IPS-18c (cell line): ENCODE measurements around the gene RASD1.

ENCODE experiments used
- H3K4me3 ChIP-seq: 2 replicates; pipeline ENCODE4 v1.7.0; 2013; ENCODE audit warnings: low read depth, mild to moderate bottlenecking, low read length, moderate library complexity; ENCODE audit not compliant: insufficient read depth
- H3K9me3 ChIP-seq: one replicate; pipeline ENCODE4 v1.6.1; 2013; ENCODE audit warnings: mild to moderate bottlenecking, low read length, moderate library complexity; ENCODE audit not compliant: control insufficient read depth, insufficient read depth

Gene RASD1

GRCh38 chr17:17514993-17515933, 19.1 kb upstream of the RASD1 start:
- no peak overlapping the region for H3K4me3 ChIP-seq
- no peaks in the 10 kb centered on the region for H3K9me3 ChIP-seq

GRCh38 chr17:17514361-17514992, 18.3 kb upstream of the RASD1 start:
- Histone ChIP-seq H3K4me3 (no peak overlapping the region), H3K9me3 (no peaks in the 10 kb centered on the region)

- Histone ChIP-seq H3K9me3 (no peaks in the 10 kb centered on the region), H3K4me3 (no peak overlapping the region)
Measured at GRCh38 chr17:17513626-17514025, 17.4 kb upstream of the RASD1 start.

DNA sequence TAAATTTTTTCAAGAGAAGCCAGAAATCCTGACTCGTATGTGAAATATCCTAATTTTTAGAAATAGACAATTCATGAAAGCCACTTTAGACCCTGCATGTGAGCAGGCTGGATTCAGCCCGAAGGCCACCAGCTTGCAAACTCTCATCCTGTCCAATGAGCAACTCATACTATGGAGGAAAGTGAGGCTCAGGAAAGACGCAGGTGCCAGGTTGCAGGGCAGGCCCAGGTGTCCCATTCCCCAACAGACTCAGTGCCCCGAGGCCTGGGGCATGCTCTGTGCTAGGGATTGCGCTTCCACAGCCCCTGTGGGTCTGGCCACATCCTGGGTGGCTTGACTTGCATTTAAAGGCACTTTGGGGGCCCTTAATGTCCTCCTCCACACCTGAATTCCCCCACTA, 16.7 kb upstream of the RASD1 start:
- Histone ChIP-seq H3K9me3 (no peaks in the 10 kb centered on the region), H3K4me3 (no peak overlapping the region)

DNA sequence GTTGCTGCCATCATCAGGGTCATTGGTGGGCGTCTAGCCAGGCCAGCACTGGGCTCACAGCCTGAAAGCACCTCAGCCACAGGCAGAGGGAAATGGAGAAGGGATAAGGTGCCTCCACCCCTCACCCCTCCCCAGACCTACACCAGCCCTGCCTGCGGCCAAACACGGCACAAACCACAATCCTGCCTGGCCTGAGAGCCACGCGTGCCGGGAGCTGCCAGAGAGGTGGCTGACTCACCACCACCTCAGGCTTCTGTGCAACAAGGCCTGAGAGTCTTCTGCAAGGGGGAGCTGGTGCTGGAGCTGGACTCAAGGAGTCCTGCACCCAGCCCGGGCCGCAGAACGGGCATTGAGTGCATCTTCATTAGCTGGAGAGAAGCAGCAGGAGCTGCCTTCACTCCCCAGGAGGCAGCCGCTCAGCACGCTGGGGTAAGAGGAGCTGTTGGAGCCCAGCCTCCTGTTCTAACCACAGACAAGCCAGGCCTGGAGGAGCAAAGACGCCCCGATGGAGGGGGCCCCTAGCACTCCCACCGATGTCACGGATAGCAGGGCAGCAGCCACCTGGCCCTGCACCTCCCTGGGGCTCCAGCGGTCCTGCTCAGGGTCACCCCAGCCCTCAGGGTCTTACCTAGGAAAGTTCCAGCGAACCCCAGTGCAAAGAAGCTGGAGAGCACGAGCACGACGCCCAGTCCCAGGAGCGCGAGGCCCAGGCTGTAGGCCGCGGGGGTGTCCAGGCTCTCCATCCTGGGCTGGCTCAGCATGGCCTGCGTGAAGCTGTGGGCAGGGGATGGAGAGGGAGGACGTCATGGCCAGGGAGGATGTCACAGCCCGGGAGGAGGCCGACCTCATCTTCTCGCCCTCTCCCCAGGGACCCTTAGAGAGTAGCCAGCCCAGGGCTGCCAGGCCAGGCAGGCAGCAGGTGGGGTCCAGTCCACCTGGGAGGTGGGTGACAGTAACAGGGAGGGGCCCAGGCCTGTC, 16.0 kb upstream of the RASD1 start:
- H3K9me3 ChIP-seq: no peaks in the 10 kb centered on the region
- H3K4me3 ChIP-seq: no peak overlapping the region

- H3K9me3 ChIP-seq: no peaks in the 10 kb centered on the region
- no peak overlapping the region for H3K4me3 ChIP-seq
Measured at GRCh38 chr17:17511293-17511741, 15.1 kb upstream of the RASD1 start.

GRCh38 chr17:17510456-17511292, 14.5 kb upstream of the RASD1 start:
- Histone ChIP-seq H3K9me3 (no peaks in the 10 kb centered on the region), H3K4me3 (no peak overlapping the region)

DNA sequence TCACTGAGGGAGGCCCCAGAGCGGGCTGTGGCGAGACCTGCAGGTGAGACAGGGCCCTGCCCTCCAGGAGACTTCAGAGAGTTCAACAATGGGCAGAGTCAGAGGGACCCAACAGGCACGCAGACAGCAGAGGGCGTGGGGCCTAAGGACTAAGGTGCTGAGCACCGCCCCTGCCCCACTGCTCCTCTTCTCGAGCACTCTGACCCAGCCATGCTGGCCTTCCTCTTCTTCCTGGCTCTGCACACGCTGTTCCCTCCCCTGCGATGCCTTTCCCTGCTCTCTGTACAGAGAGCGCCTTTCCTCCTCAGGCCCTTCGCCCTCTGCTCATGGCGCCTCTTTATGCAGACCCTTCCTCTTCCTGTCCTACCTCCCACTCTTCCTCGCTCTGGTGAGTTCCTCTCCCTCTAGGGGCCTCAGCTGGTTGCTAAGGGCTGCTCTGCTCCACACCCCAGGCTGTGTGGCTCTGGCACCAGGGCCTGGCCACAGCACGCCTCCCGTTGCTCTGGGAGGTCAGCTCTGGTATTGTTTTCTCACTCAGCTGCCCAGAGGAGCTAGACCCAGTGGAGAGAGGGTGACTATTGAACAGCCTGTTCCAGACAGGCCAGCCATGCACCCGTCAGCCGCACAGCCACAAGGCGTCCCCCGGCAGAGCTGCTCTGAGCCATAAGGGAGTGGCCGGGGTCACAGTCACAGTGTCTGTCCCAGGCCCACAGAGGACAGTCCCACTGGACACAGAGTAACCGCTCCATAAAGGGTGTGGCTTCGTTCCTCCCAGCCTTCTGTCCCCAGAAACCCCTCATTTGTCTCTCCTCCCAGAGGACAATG, 13.6 kb upstream of the RASD1 start:
- Histone ChIP-seq H3K9me3 (no peaks in the 10 kb centered on the region), H3K4me3 (no peak overlapping the region)

DNA sequence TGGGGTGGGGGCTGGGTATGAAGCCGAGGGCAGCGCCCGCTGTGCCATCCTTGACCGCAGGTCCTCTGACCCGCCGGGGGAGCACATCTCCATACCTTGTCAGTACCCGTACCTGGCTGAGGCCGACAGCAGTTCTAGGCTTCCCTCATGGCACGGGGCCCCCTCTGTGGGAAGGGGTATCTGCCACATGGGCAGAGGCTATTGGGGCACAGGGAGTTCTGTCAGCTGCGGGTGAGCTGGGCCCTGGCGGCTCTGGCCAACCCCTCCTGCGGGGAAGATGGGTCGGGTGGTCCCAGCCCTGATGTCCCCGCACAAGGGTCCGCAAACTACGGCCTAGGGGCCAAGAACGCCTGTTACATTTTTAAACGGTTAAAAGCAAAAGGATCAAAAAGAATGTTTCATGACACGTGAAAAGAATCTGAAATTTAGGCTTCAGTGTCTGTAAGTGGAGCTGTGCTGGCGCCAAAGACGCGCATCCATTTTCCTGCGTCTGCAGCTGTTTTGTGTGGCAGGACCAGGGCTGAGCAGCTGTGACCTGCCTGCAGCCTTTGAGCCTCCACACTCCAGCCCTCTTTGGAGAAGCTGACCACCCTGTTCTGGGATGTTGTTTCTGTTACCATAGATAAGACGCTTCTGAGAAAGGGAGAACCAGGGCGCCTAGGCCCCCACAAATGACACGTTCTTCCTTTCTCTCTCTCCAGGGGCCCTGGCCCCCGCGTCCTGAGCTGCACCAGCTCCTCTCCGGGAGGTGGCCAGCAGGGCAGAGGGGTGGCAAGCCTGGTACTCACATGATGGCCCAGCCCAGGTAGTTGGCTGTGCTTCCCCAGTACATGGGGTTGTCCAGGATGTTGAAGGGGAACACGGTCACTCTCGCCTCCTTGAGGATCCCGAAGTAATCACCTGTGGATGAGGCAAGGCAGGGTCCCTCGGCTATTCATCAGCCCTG, 12.7 kb upstream of the RASD1 start:
- Histone ChIP-seq H3K4me3 (no peak overlapping the region), H3K9me3 (no peaks in the 10 kb centered on the region)

GRCh38 chr17:17508019-17508535, 11.9 kb upstream of the RASD1 start:
- Histone ChIP-seq H3K4me3 (no peak overlapping the region), H3K9me3 (no peaks in the 10 kb centered on the region)

GRCh38 chr17:17507465-17508011, 11.3 kb upstream of the RASD1 start:
- H3K4me3 ChIP-seq: no peak overlapping the region
- no peaks in the 10 kb centered on the region for H3K9me3 ChIP-seq

DNA sequence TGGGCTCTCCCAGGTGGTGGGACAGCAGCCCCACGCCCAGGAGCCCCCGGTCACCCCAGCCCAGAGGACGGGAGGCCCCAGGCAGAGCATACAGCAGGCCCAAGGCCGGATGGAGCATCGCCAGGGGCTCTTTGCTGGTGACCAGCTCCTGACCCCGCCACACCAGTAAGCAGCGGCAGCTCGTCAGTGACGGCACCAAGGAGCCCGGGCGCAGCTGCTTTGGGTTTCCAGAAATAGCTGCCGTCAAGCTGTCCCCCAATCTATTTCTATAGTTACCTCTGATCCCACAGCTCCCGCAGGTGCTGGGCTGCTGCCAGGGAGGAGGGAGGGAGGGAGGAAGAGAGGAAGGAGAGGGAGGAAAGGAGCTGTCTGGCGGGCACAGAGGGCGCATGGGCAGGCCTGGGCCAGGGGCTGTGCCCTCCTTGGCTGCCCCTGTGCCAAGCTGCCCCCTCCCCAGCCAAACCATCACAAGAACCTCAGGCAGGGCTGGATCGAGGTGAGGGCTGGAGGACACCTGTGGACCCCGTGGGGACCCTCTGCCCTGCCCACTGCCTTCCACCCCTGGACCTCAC, 10.8 kb upstream of the RASD1 start:
- H3K4me3 ChIP-seq: no peak overlapping the region
- H3K9me3 ChIP-seq: no peaks in the 10 kb centered on the region

- H3K9me3 ChIP-seq: no peaks in the 10 kb centered on the region
- no peak overlapping the region for H3K4me3 ChIP-seq
Measured at GRCh38 chr17:17506181-17506741, 10.1 kb upstream of the RASD1 start.

- Histone ChIP-seq H3K4me3 (no peak overlapping the region), H3K9me3 (no peaks in the 10 kb centered on the region)
Measured at GRCh38 chr17:17505610-17506171, 9.5 kb upstream of the RASD1 start.
